Adrenal gland (tissue), 12 donors: ENCODE data around the gene ENOX1. TPM values are rescaled to one million over a fixed set of nuclear protein-coding genes. Genes with fewer than 3 reads are reported as not detected.
"Not testable (repeated sequence)": the region's sequence is repeated elsewhere in the genome, so short reads cannot be mapped to it uniquely, and the experiment has no call there.

Experiments
- DNase-seq, 7 donors: peaks; one replicate each; pipeline ENCODE4 v3.0.0-alpha.2; 2019 to 2020
- H3K27ac ChIP-seq, 5 donors: fragments of 200-600 bp; sonication (generic) in 4 of 5; 1 replicate in 3 of 5; 2 replicates in 2 of 5; pipeline versions ENCODE4 v1.5.1 to v1.8.0; 2016 to 2020; ENCODE audit warnings: mild to moderate bottlenecking in 1 of 5
- H3K27me3 ChIP-seq: fragments of 200-600 bp; 2 replicates; pipeline ENCODE4 v1.8.0; 2021
- H3K36me3 ChIP-seq, 2 donors: fragments of 200-600 bp; replicated peaks in 1 of 2; 1 replicate in 1 of 2; 2 replicates in 1 of 2; pipeline versions ENCODE4 v1.5.1 to v1.8.0; 2018 to 2022
- H3K4me1 ChIP-seq, 2 donors: fragments of 200-600 bp; replicated peaks in 1 of 2; 1 replicate in 1 of 2; 2 replicates in 1 of 2; pipeline versions ENCODE4 v1.5.1 to v1.8.0; 2018 to 2021
- H3K4me3 ChIP-seq, 4 donors: fragments of 200-600 bp; sonication (generic) in 3 of 4; one replicate each; pipeline ENCODE4 v1.5.1; 2016 to 2018
- H3K9me3 ChIP-seq, 3 donors: fragments of 200-600 bp; sonication (generic) in 1 of 3; replicated peaks in 1 of 3; 1 replicate in 2 of 3; 2 replicates in 1 of 3; pipeline versions ENCODE4 v1.5.1 to v1.8.0; 2016 to 2021
- CTCF ChIP-seq, 6 experiments: fragments of 450-650 bp in 4 of 6; fragments of 200-600 bp in 2 of 6; sonication (generic) in 1 of 6; IDR thresholded peaks; 1 replicate in 5 of 6; 2 replicates in 1 of 6; pipeline versions ENCODE4 v1.5.1 to v1.8.0; 2016 to 2021; ENCODE audit warnings: antibody characterized with exemption in 6 of 6, mild to moderate bottlenecking in 2 of 6, moderate library complexity in 1 of 6
- POLR2A ChIP-seq, 2 donors: fragments of 450-650 bp; IDR thresholded peaks; one replicate each; pipeline ENCODE4 v1.6.1; 2017; ENCODE audit warnings: antibody characterized with exemption in 2 of 2, mild to moderate bottlenecking in 2 of 2, moderate library complexity in 1 of 2
- WGBS, 4 donors: extraction: QIAGEN DNeasy Blood & Tissue Kit in 2 of 4; methylation state at CpG; one replicate each; pipeline versions ENCODE4 v1.1.5 to v1.1.7; 2013 to 2017; 5-methylcytosine and 5-hydroxymethylcytosine counted together
- intact Hi-C, 2 donors: fragments of 100-400 bp; cut with DNase I; formaldehyde crosslinking; loops; one replicate each; pipeline versions ENCODE4 v1.14.1 to v1.15.0; 2022 to 2023
- polyA plus RNA-seq, 3 donors: library from polyadenylated mRNA; stranded (reverse); fragments of 200-250 nt in 2 of 3; fragments of 350-450 nt in 1 of 3; fragmentation: Illumina TruSeq in 1 of 3; extraction: RNeasy Lipid Tissue Mini Kit (QIAGEN cat#74804) in 1 of 3; gene quantifications; one replicate each; pipeline ENCODE4 v1.2.3, GENCODE V29; 2013 to 2014
- total RNA-seq, 9 donors: library from RNA; depleted of rRNA in 4 of 9; stranded (reverse); fragments of >200 nt in 4 of 9; fragments of 120-200 nt in 1 of 9; fragmentation: NEBNext Ultra II Directional in 1 of 9; extraction: Animal tissue kit (Norgen Biotek cat#: 25700) in 1 of 9; gene quantifications; one replicate each; pipeline versions ENCODE4 v1.1.0 to v1.2.4, GENCODE V29; 2013 to 2023
- donor health status: healthy with polysubstance abuse.
- donor health status: Bipolar disorder and iron deficiency.
- donor health status: DM: yes; HTN: yes; CAD: no.
- donor health status: DM: no; HTN: no; CAD: no.
- donor health status: DM: no; HTN: no; CAD: no.
- donor health status: DM: yes; HTN: yes; CAD: no.

Gene ENOX1
- total and polyA plus RNA-seq, 12 donors, result 0.25 to 5.8 (median 1.6) TPM

GRCh38 chr13:43356567-43356966 lies 430.2 kb downstream of the ENOX1 start:
- Histone ChIP-seq H3K27me3 (no peaks in the 10 kb centered on the region), H3K4me3 (no peak overlapping the region), H3K36me3 (no peaks in the 10 kb centered on the region), H3K4me1 (no peaks in the 10 kb centered on the region), H3K27ac (no peak overlapping the region), H3K9me3 (no peaks in the 10 kb centered on the region)
- TF ChIP-seq POLR2A (IDR thresholded peaks at IDR 0.05) (no peak), CTCF (IDR thresholded peaks at IDR 0.05) (no peak)
- intact Hi-C loops, result no loop called here
- 80 to 92% (median 85%) methylated on average over 5 of the region's 5 CpGs for WGBS, 4 donors
- DNase-seq, result no peak

GRCh38 chr13:43355774-43356173 lies 431.0 kb downstream of the ENOX1 start:
- intact Hi-C loops, result no loop called here
- no peak for DNase-seq
- Histone ChIP-seq H3K9me3 (no peaks in the 10 kb centered on the region), H3K4me1 (no peaks in the 10 kb centered on the region), H3K27me3 (no peaks in the 10 kb centered on the region), H3K27ac (no peak overlapping the region), H3K36me3 (no peaks in the 10 kb centered on the region), H3K4me3 (no peak overlapping the region)
- TF ChIP-seq CTCF (IDR thresholded peaks at IDR 0.05) (no peak), POLR2A (IDR thresholded peaks at IDR 0.05) (no peak)
- 93 to 97% (median 95%) methylated on average over 6 to 17 of the region's 17 CpGs for WGBS, 4 donors

- Histone ChIP-seq H3K4me1 (no peaks in the 10 kb centered on the region), H3K4me3 (no peak overlapping the region)
Observed at GRCh38 chr13:43354153-43354945, 432.4 kb downstream of the ENOX1 start.

GRCh38 chr13:43353631-43354030 lies 433.1 kb downstream of the ENOX1 start:
- H3K4me3 ChIP-seq, result no peak overlapping the region
- H3K4me1 ChIP-seq, result no peaks in the 10 kb centered on the region
- intact Hi-C loops, result no loop called here
- H3K27ac ChIP-seq, result no peak overlapping the region
- no peak for TF ChIP-seq POLR2A (IDR thresholded peaks at IDR 0.05)
- no peak for TF ChIP-seq CTCF (IDR thresholded peaks at IDR 0.05)
- no peaks in the 10 kb centered on the region for H3K36me3 ChIP-seq
- 94 to 97% (median 95%) methylated on average over 4 of the region's 4 CpGs for WGBS, 4 donors
- no peaks in the 10 kb centered on the region for H3K9me3 ChIP-seq
- no peak for DNase-seq
- no peaks in the 10 kb centered on the region for H3K27me3 ChIP-seq

More at GRCh38 chr13:43354153-43354945, 432.4 kb downstream of the ENOX1 start:
- TF ChIP-seq POLR2A (IDR thresholded peaks at IDR 0.05), result no peak
- no peak for TF ChIP-seq CTCF (IDR thresholded peaks at IDR 0.05)
- no peaks in the 10 kb centered on the region for H3K9me3 ChIP-seq
- WGBS, 4 donors, result 90 to 95% (median 93%) methylated on average over 3 of the region's 3 CpGs
- DNase-seq, result no peak
- H3K27ac ChIP-seq, result no peak overlapping the region
- intact Hi-C loops, result no loop called here
- no peaks in the 10 kb centered on the region for H3K27me3 ChIP-seq
- no peaks in the 10 kb centered on the region for H3K36me3 ChIP-seq

GRCh38 chr13:43351612-43352011 lies 435.2 kb downstream of the ENOX1 start:
- 11 to 80% (median 74%) methylated on average over 1 to 3 of the region's 3 CpGs for WGBS, 4 donors
- intact Hi-C loops, DNase-seq, H3K9me3 ChIP-seq, H3K27me3 ChIP-seq, H3K4me1 ChIP-seq, H3K4me3 ChIP-seq, H3K27ac ChIP-seq, H3K36me3 ChIP-seq: not testable (repeated sequence)
